Right renal pelvis (tissue), 4 donors: ENCODE measurements around the gene COX5A. TPM values are rescaled to one million over a fixed set of nuclear protein-coding genes. Genes with fewer than 3 reads are reported as not detected.

Experiments
- DNase-seq, 4 donors: peaks; one replicate each; pipeline ENCODE4 v3.0.0-alpha.2; 2013; ENCODE audit warnings: low read depth in 4 of 4, low spot score in 3 of 4, missing footprints in 1 of 4
- polyA plus RNA-seq, 4 donors: library from polyadenylated mRNA; unstranded; fragments of 120-200 nt; gene quantifications; one replicate each; pipeline ENCODE4 v1.2.1, GENCODE V29; 2013; ENCODE audit not compliant: insufficient read length in 4 of 4

Gene COX5A
- polyA plus RNA-seq, result 100 to 1,000 TPM; 214 to 224 (median 219) TPM

DNA sequence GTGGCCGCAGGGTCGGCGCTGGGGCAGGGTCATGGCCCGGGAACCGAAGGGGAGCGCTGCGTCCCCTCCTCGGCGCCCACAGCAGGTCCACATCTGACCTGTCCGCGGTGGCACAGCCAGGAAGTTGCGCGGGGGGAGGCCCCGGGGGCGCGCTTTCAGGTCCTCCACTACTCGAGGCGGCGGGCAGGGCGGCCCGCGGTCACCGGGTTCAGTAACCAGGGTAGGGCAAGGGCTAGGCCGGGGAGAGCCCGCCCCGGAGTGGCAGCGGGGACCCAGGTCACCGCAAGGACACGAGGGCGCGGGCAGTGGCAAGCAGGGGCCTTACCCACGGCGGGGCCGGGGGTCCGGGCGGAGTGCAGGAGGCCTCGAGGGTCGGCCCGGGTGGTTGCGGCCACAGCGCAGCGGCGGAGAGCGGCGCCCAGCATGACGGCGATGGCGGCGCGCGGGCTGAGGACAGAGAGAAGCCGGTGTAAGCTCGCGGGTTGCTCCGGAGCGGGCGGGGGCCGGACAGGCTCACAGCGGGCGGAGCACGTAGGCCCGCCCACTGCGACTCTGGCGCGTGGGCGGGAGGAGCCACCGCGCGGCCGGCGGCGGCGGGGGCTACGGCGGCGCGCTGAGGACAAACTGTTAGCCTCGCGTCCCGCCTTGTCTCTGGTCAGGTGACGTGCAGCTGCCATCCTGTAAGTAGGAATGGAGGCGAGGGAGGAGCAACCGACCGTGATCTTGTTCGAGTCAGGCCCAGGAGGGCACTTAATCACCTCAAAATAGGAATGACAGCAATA lies at the start of gene COX5A:
Gene COX5A (minus strand): TSS at position 484 of the 782 bp plus-strand sequence. CDS start 59 bp downstream, at position 425.
- peak; percentile 82 to 94 (median 90) for DNase-seq

GRCh38 chr15:74983725-74984231 lies 45.9 kb upstream of the COX5A start:
- no peak for DNase-seq

DNA sequence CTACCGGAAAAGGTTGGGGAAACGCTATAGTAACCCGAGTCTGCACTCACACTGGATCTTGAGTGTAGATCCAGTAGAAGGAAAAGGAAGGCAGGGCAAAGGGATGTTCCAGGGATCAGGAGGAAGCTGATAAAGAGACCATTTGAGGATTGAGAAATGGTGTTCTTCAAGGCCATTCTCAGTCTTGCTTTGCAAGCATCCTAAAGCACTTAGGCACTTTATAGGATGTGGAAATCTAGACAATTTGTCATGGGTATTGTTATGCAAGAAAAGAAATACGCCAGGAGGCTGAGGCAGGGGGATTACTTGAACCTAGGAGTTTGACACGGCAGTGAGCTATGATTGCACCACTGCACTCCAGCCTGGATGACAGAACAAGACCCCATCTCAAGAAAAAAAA lies 44.3 kb upstream of the COX5A start:
- DNase-seq, result no peak

GRCh38 chr15:74978503-74978902 lies 40.6 kb upstream of the COX5A start:
- DNase-seq, result no peak

- no peak for DNase-seq
Observed at GRCh38 chr15:74978077-74978476, 40.2 kb upstream of the COX5A start.

- no peak for DNase-seq
Observed at GRCh38 chr15:74977599-74977998, 39.7 kb upstream of the COX5A start.

DNA sequence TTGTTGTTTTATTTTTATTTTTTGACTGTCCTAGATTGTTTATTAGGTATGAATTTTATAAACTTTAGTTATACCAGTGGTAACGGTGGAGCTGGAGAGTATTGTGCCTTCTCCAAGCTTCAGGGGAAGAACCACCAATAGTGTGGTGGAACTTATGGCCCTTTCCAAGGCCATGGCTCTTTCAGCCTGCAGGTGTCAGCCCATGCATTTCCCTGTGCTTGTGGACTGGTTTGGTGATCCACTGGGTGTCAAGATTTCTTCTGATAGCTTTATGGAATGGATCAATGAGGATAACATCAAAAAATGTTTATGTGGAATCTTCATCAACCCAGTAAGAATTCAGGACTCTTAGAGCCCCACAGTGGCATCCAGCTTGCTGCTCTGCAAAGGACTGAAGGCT lies 38.3 kb upstream of the COX5A start:
- no peak for DNase-seq

- DNase-seq, result no peak
Observed at GRCh38 chr15:74967670-74968069, 29.8 kb upstream of the COX5A start.

- DNase-seq, result no peak
Observed at GRCh38 chr15:74964794-74965193, 26.9 kb upstream of the COX5A start.

DNA sequence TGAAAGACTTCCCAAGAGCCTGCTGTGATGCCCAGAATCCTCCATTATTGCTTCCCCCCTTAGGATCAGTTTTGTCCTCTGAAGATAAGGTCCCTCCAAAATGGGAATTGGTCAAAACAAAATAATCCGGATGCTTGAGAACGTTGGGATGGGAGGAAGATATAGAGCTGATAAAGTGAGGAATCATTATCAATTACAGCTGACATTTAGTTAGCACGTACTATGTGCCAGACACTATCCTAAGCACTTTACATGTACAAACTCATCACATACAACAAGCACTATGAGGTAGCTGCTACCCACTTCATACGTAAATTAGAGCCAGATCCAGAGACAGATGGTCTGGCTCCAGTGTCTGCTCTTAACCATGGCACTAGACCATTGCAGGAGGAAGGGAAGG lies 25.3 kb upstream of the COX5A start:
- no peak for DNase-seq

- no peak for DNase-seq
Observed at GRCh38 chr15:74962671-74963070, 24.8 kb upstream of the COX5A start.

DNA sequence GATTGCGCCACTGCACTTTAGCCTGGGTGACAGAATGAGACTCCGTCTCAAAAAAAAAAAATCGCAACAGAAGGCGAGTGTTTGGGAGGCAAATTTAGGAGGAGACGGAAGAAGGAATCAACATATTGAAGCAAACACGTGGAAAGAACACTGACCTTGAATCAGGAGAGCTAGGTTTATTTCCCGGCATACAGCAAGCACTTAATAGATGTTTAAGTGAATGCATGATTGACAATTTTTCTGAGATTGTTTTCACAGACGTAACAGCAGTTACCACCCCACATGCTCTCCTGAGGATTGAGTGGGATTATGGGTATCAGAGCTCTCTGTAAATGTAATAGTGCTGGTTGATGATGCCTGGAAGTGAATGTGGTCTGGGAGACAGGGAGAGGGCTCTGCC lies 24.3 kb upstream of the COX5A start:
- no peak for DNase-seq

DNA sequence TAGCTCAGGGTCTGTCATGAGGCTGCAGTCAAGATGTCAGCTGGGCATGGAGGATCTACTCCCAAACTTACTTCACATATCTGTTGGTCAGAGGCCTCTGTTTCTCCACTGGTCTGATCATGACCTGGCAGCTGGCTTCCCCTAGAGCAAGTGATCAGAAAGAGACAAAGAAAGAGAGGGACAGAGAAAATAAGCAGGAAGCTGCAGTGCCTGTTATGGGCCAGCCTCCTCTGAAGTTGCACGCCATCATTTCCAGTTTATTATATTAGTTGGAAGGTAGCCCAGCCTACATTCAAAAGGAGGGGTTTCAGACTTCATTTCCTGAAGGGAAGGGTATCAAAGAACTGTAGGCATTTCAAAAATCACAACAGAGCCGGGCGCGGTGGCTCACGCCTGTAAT lies 23.7 kb upstream of the COX5A start:
- no peak for DNase-seq

- DNase-seq, result no peak
Observed at GRCh38 chr15:74960995-74961588, 23.2 kb upstream of the COX5A start.

DNA sequence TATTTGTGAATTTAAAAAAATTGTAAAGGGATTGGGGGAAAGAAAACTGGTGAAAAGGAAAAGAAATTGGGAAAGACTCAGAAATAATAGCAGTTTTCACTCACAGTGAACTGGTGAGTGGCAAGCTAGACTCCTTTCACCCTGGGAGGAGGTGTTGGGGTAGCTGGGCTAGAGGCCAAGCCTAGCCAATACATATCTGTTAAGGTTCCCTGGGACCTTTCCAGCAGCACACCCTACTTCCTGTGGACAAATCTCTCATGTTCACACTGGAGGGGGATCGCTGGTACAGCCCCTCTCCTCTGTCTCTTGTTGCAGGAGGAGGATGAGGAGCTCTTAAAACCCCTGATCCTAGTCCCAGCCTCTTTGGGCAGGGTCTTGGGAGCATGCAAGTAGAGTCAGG lies 22.4 kb upstream of the COX5A start:
- DNase-seq, result no peak

DNA sequence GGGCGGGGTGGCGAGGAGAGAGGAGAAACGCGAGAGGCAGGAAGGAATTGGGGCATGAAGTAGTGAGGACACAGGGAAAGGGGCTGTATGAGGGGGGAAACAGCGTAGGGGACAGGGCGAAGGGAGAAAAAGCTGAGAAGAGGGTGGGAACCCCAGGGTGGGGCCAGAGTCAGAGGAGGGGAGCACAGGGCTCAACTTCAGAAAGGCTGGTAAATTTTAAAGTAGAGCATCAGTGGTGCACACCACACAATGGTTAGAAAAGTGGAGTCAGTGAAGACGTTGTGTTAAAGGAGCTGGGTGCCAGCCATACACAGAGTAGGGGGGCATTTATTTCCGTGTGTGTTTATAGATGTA lies 21.7 kb upstream of the COX5A start:
- DNase-seq, result no peak

DNA sequence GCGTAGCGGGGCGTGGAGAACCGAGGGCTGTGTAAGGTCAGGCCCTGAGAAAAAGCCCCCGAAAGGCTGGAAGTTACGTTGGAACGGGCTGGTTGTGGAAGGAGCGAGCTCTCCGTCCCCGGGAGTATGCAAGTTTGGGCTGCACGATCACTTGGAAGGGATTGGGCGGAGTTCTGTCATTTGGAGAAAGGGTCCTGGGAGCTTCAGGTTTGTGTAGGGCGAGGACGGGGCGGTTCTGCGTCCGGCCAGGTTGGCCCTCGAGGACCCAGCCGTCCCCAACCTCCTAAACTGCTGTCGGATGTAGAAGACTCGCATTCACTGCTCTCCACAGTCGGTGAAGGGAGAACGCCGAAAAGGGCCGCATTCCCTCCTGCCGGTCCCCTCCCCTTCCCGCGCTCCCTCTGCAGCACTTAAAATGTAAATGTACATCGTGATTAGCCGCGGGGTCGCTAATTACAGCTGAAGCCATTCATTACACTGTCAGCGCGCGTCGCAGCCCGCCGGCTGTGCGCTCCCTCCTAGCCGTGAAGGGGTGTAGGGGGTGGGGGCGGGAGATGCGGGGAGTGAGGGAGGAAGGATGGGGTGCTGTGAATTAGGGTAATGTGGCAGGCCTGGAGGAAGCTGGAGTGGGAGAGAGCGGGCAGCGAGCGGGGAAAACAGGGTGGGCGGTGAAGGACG lies 21.2 kb upstream of the COX5A start:
- DNase-seq, result no peak

DNA sequence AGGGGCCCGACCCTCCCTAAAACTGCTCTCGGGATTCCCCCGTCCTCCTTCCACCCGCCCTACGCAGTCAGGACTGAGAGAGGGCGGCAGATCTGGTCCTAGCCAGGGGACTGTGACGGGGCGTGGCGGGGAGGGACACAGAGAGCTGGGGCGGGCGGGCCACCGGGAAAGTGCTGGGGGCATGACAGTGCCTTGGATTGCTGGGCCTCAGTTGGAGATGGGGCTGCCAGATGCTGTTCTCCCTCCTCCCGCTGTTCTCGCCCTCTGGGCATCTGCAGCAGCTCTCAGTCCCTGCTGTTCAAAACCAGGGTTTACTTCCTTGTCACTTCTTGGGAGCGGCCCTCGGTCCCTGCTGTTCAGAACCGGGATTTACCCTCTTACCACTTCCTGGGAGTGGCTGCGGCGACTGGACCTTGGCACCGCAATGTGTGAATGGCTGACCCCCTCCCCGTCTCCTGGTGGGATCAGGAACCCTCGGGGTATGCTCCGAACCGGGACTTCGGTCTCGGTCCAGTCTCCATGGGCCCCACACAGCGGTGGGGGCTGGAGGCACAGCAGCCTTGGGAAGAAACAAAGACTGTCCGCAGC lies 20.5 kb upstream of the COX5A start:
- DNase-seq, result no peak

DNA sequence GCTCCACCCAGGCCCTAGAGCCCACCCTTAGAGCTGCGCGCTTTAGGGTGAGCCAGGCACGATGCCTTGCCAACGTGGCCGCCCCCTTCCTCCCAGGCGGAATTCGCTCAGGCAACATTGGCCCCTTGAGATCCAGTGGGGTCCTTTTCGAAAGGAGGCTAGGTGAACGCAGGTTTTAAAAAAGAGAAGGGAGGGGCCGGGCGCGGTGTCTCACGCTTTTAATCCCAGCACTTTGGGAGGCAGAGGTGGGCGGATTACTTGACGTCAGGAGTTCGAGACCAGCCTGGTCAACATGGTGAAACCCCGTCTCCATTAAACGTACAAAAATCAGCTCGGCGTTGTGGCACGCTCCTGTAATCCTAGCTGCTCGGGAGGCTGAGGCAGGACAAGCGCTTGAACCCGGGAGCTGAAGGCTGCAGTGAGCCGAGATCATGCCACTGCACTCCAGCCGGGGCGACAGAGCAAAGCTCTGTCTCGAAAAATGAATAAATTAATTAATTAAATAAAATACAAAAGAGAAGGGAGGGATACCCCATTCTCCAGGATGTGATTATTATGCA lies 19.7 kb upstream of the COX5A start:
- no peak for DNase-seq

- no peak for DNase-seq
Observed at GRCh38 chr15:74956648-74957475, 19.0 kb upstream of the COX5A start, which contains the start of gene RPP25. Gene RPP25, minus strand, starts transcription at chr15:74956772. Its CDS starts 189 bp downstream, at chr15:74956583.
